HG03060 (cell line): ENCODE measurements around the gene IL36RN.

Experiments
- ATAC-seq: cut with Tn5 transposase; IDR thresholded peaks from one replicate; pipeline ENCODE4 v1.9.1; 2021; ENCODE audit warnings: low read depth, moderate number of reproducible peaks; ENCODE audit not compliant: unreplicated experiment

IL36RN gene

DNA sequence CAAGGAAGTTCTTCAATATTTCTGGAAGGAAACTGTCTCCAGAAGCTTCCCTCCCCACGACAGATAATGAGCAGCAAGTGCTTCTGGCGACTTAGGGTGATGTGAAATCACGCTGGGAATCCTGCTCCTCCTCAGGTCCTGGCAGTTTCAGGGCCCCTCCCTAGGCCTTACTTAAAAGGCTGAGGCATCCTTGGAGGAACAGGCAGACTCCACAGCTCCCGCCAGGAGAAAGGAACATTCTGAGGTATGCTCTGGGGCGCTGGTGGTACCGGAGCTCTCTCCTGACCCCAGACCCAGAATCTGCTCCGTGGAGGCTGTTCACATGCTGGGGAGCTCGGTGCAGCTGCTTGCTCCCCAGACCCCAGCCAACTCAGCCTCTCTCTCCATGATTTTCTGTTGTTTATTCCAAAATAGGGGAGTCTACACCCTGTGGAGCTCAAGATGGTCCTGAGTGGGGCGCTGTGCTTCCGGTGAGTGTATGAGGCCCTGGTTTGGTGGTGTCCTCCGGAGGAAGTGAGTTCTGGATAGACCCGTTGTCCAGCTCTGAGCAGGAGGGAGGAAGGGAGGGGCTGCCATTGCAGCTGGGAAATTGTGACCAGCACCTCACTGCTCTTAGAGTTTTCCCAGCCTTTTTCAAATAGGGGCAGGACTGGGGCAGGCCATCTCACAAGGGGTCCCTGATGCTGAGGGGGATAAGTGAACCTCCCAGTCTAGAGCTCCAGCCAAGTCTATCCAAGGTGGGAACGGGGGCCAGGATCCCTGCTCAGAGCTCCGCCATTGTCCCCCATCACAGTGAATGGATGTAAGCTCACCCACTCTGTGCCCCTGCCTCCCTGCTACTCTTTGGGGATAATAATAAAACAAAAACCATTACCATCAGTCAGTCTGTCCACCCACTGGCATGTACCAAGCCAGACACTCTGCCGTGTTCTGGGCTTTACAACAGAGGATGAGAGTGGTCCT, at the start of gene IL36RN:
Gene IL36RN (plus strand): TSS at position 201 of the 963 bp plus-strand sequence. CDS start 241 bp downstream, at position 442.
- no peak for ATAC-seq

DNA sequence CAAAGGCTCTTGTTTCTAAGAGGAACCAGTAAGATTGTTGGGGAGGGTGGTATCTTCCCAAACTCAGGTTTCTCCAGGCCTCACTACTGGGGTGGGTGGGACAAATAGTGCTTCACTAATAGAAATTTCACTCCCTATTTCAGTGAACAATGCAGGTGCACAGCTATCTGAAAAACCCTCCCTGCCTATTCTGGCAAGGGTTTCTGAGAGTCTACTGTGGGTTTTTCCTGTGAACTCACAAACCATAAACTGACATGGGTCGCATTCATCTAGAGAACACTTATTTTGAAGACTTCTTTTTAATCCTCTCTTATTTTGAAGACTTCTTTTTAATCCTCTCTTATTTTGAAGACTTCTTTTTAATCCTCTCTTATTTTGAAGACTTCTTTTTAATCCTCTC, 49.4 kb upstream of the IL36RN start:
- no peak for ATAC-seq

DNA sequence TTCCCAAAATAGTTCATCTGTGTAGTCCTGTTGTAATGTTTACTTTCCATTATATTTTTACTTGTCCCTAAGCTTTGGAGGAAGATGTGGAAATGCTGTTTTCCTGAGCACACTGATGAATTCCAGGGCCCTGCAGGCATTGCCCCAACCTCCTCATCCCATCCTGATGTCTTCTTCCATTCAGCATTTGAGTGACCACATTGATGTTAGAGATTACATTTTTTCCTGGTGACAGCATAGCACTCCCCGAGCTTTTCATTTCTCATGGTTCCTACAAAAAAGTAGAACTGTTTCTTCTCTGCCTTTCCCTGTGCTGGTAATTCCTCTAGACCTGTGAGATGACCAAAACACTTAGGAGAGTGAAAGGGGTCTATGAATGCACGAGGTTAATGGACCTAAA, 48.9 kb upstream of the IL36RN start:
- no peak for ATAC-seq

GRCh38 chr2:113011108-113011507, 47.9 kb upstream of the IL36RN start:
- ATAC-seq = no peak

DNA sequence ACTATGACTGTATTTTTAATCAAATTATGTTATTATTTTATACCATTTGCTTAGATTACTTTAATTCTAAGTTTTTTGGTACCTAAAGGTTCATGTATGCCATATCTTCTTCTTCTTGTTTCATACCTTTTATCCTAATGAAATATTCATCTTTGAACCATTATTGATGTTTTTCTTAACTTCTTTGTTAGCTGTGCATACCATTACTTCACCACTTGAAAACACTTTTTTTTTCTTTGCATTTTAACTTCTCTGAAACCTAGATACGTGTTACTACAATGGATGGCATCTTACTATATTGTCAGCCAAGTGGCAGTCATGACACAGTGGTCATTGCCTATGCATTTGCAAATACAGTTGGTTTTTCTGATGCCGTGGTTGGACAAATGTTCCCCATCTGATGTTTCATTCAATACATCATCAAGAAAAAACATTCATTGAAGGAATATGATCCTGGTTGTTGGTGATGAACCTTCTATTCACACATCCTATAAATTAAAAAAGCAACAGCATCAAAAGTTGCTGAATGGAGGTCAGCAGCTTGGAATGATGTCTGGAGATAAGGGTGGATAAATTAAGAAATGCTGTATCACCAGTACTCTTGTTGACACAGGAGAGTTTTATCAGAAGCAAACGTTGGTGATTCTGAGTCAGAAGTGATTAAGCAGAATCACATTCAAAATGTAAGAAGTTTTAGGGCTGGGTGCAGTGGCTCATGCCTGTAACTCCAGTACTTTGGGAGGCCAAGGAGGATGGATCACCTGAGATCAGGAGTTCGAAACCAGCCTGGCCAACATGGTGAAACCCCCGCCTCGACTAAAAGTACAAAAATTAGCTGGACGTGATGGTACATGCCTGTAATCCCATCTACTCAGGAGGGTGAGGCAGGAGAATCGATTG, 46.3 kb upstream of the IL36RN start:
- ATAC-seq = no peak

DNA sequence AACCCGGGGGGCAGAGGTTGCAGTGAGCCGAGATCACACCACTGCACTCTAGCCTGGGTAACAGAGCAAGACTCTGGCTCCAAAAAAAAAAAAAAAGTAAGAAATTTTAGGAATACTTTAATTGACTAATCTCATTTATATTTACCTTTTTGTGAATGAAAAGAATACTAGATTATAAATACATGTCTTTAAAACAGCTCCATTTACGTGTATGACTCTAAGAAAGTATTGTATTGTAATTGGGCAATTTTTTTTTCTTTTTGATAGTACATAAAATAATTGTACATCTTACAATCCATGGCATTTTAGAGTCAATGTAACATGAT, 45.7 kb upstream of the IL36RN start:
- ATAC-seq = no peak

DNA sequence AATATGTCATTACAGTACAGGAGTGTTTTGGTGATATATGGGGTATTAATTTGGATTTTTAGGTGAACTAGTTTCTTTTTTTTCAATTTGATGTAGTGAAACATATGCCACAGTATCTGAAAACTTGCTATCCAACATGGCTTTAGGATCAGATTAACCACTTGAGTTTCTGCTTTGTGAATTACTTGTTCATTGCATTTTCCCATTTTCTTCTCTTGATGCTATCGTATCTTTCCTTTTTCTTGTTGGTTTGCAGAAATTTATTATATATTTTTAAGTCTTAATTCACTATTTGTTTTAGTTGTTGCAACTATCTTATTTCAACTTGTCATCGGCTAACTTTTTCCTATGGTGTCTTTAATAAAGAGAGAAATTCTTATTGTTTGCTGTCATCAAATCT, 44.9 kb upstream of the IL36RN start:
- no peak for ATAC-seq

- ATAC-seq = no peak
Measured at GRCh38 chr2:113015042-113015441, 44.0 kb upstream of the IL36RN start.

DNA sequence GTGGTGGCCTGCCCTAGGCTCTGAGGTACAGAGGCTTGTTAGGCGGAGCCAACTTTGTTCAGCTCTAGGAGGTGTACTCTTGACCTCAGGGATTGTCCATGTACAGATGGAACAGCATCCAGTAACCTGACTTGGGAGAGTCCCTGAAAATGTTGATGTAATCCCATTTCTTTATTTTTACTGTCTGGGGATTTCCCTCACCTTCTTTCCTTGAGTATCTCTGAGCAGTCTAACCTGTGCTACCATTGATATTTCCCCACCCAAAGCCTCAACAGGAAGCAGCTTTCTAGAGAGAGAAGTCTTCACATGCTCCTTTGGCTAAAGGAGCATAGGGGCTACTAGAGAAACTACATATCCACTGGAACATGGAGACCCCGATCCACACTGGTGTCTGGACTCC, 43.3 kb upstream of the IL36RN start:
- no peak for ATAC-seq

- ATAC-seq = no peak
Measured at GRCh38 chr2:113018509-113018908, 40.5 kb upstream of the IL36RN start.

DNA sequence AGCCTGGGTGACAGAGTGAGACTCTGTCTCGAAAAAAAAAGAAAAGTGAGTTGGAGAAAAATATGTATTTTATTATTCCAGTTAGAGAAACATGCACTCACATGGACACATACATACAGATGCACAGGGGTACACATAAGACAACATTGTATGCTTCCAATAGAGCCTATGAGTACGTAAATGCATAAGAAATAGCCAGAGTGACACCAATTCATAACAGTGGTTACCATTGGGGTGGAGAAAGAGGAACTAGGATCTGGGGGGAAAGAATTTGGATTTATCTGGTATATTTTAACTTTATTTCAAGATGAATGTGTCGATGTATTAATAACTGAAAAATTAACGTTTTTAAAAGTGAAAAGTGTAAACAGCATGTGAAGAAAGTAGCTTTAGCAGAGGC, 37.7 kb upstream of the IL36RN start:
- no peak for ATAC-seq

DNA sequence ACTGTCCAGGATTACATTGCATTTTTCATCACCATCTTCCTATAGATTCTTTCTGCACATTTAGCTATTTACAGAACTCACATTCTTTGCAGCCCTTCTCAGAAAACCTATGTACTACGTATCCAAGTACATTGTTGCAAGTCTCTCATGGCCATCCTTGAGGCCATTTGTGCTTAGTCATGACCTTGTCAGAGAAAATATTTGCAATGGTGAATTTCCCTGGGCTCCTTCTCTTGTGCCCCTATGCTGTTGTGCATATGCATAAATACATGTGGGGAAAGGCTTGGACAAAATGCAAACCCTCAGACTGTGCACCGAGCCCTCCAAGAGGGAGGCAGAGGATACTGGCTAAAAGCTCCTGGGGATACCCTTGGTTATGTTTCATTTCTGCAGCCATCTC, 34.2 kb upstream of the IL36RN start:
- ATAC-seq = no peak

GRCh38 chr2:113025737-113026136, 33.3 kb upstream of the IL36RN start:
- no peak for ATAC-seq

- no peak for ATAC-seq
Measured at GRCh38 chr2:113027691-113028090, 31.3 kb upstream of the IL36RN start.

GRCh38 chr2:113028112-113028511, 30.9 kb upstream of the IL36RN start:
- no peak for ATAC-seq

GRCh38 chr2:113032737-113033136, 26.3 kb upstream of the IL36RN start:
- no peak for ATAC-seq

GRCh38 chr2:113034016-113034415, 25.0 kb upstream of the IL36RN start:
- no peak for ATAC-seq

- ATAC-seq = no peak
Measured at GRCh38 chr2:113036763-113037162, 22.2 kb upstream of the IL36RN start.

GRCh38 chr2:113038291-113038690, 20.7 kb upstream of the IL36RN start:
- no peak for ATAC-seq

DNA sequence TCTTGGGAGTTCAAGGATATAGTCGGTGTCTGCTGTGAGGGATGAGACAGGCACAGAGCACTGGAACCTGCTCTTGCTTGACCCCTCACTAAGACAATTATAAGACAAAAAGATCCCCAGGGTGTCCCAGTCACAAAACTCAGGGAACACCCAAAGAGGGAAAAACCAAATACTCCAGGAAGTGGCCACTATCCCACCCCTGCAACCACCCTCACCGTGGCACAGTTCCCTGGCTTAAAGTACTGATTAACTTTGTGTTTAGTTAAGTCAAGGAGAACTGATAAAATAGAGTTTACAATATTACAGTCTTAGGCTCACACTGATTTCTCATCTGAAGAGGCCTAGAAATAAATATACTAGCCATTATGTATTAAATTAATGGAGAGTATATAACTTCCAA, 19.8 kb upstream of the IL36RN start:
- ATAC-seq = no peak

GRCh38 chr2:113039719-113040118, 19.3 kb upstream of the IL36RN start:
- no peak for ATAC-seq
